ENCODE measurements around the gene ODF4. TPM values are rescaled to one million over a fixed set of nuclear protein-coding genes. Genes with fewer than 3 reads are reported as not detected.

Gene ODF4
- total and polyA plus RNA-seq, 2 of the 4 experiments (the other 2 are of a cell fraction), result not detected

GRCh38 chr17:8320262-8320661 lies 19.4 kb upstream of the ODF4 start:
- dilution Hi-C loops (cut with HindIII; ENCODE audit: low sequenced_read_pairs, unreplicated experiment) (no loop called here), in situ Hi-C loops (cut with MboI; ENCODE audit: low sequenced_read_pairs) (loop anchor here (25.0 kb wide), 1 partner anchor 233 kb away; the partner anchor contains the start of gene ALOX12B), intact Hi-C loops (cut with micrococcal nuclease) (no loop called here)
- H2AFZ ChIP-seq (replicated peaks; ENCODE audit: low read length, poor library complexity), result no peak overlapping the region
- no peak overlapping the region for H4K91ac ChIP-seq (ENCODE audit: insufficient read depth, low read depth, low read length)
- no peak overlapping the region for H4K5ac ChIP-seq (ENCODE audit: low read depth, low read length)
- no peak overlapping the region for H2BK15ac ChIP-seq (ENCODE audit: low read depth, low read length)
- no peak overlapping the region for H2BK120ac ChIP-seq (ENCODE audit: low read depth, low read length)
- no peak overlapping the region for H3K23ac ChIP-seq (ENCODE audit: low read depth, low read length)
- H2AK5ac ChIP-seq (ENCODE audit: low read depth, low read length), result no peak overlapping the region
- CTCF ChIA-PET, result no interaction called here
- DNase-seq (no peak), ATAC-seq (ENCODE audit: low read depth) (no peak)
- H3K9me1 ChIP-seq (ENCODE audit: insufficient read depth, low read length), result no peaks in the 10 kb centered on the region
- H3K9me3 ChIP-seq (ENCODE audit: control insufficient read depth, insufficient read depth, low read length), result 0 out of 2 replicates have a peak, but pooled peaks cover 2% of the 10 kb centered on the region
- H3K79me1 ChIP-seq (ENCODE audit: low read depth in 1 of 2, low read length in 2 of 2), result no peaks in the 10 kb centered on the region
- H3K4me3 ChIP-seq (ENCODE audit: insufficient read depth, low read depth, low read length), result no peak overlapping the region
- no peaks in the 10 kb centered on the region for H3K36me3 ChIP-seq (ENCODE audit: control insufficient read depth, insufficient read depth, low read length)
- POLR2A ChIA-PET (ENCODE audit: unreplicated experiment), result no interaction called here
- no peak overlapping the region for H3K4me2 ChIP-seq (ENCODE audit: low read depth, low read length)
- no peaks in the 10 kb centered on the region; the same call in 1 of the 2 replicates for H3K4me1 ChIP-seq (ENCODE audit: control insufficient read depth, insufficient read depth, low read length)
- no peak overlapping the region for H3K56ac ChIP-seq (ENCODE audit: extremely low read depth, insufficient read depth, low read length)
- no peak overlapping the region for H2BK20ac ChIP-seq (ENCODE audit: low read depth, low read length)
- no TSS peak for BruUV-seq (replicated peaks)
- TF ChIP-seq SMC3 (IDR thresholded peaks at IDR 0.05; ENCODE audit: low read depth, low read length) (no peak), CHD1 (IDR thresholded peaks at IDR 0.05; ENCODE audit: low read depth, low read length) (no peak), USF2 (IDR thresholded peaks at IDR 0.05; ENCODE audit: low read depth, low read length) (no peak), CTCF (conservative IDR thresholded peaks at IDR 0.05; ENCODE audit: low read depth, low read length) (no peak), POLR2A (IDR thresholded peaks at IDR 0.05; ENCODE audit: low read depth, low read length) (no peak), RCOR1 (IDR thresholded peaks at IDR 0.05; ENCODE audit: insufficient replicate concordance, low read length) (no peak), RFX5 (IDR thresholded peaks at IDR 0.05; ENCODE audit: low read depth, low read length) (no peak)
- no peak overlapping the region for H3K27ac ChIP-seq (ENCODE audit: insufficient read depth, low read length)
- H4K20me1 ChIP-seq (ENCODE audit: insufficient read depth, low read length), result no peaks in the 10 kb centered on the region
- no peak overlapping the region for H2BK5ac ChIP-seq (ENCODE audit: low read depth, low read length, poor library complexity, severe bottlenecking)
- no peak overlapping the region for H4K8ac ChIP-seq (ENCODE audit: low read depth in 2 of 2, low read length in 2 of 2)
- no peak overlapping the region for H3K14ac ChIP-seq (replicated peaks; ENCODE audit: low read depth, low read length)
- 14% methylated on average over 1 of the region's 4 CpGs; no CpG with 5 or more reads in 1 of the 2 experiments for WGBS, 2 experiments (ENCODE audit: extremely low coverage in 2 of 2, insufficient read length in 1 of 2)
- H3K18ac ChIP-seq (ENCODE audit: low read depth, low read length), result no peak overlapping the region
- H3K4ac ChIP-seq (ENCODE audit: low read depth, low read length), result no peak overlapping the region
- H3K27me3 ChIP-seq (ENCODE audit: control insufficient read depth, insufficient read depth, low read length), result peaks cover 48% of the 10 kb centered on the region
- H2AK9ac ChIP-seq (replicated peaks; ENCODE audit: low read depth, low read length, poor library complexity), result no peak overlapping the region
- no peak overlapping the region for H3K9ac ChIP-seq (ENCODE audit: low read depth, low read length)
